Thoracic aorta endothelial cell (primary cell): ENCODE data around the gene COG1. TPM values are rescaled to one million over a fixed set of nuclear protein-coding genes. Genes with fewer than 3 reads are reported as not detected.

Source experiments
- total RNA-seq: library from RNA; depleted of rRNA; stranded (reverse); fragments of >200 nt; gene quantifications from 2 replicates; pipeline ENCODE4 v1.2.3, GENCODE V29; 2012

COG1 gene
- total RNA-seq, result 20.6 and 24.5 TPM in 2 replicates

GRCh38 chr17:73192894-73193701, at the start of gene COG1:
TSS of gene COG1 (plus strand) at chr17:73193055. CDS start at chr17:73193070, 15 bp downstream.

Other genes starting within 250 kb of the COG1 start
- 8.5 and 10.2 TPM in 2 replicates for gene SLC39A11, start 100.4 kb upstream of the COG1 start, total RNA-seq
- not detected in 2 replicates for gene SSTR2, start 28.0 kb upstream of the COG1 start, total RNA-seq
- gene CPSF4L, start 68.8 kb downstream of the COG1 start, total RNA-seq, result not detected in 2 replicates
- gene CDC42EP4, start 118.9 kb downstream of the COG1 start, total RNA-seq, result 21.5 and 35.2 TPM in 2 replicates